ENCODE data around the gene ATP10B. TPM values are rescaled to one million over a fixed set of nuclear protein-coding genes. Genes with fewer than 3 reads are reported as not detected.

ATP10B gene
- total RNA-seq, 2 experiments from 2014 or later = not detected

DNA sequence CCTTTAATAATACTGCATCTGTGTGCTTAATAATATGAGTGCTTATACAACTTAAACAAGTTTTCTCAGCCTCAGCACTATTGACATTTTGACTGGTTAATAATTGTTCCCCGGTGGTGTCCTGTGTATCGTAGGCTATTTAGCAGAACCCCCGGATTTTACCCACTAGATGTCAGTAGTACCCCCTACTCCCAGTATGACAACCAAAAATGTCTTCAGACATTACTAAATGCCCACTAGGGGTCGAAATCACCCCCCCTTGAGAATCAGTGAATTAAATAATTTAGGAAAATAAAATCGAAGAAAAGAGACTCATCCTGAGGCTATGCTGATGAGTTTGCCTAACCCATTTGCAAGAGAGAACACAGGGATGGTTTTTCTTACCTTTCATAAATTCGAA is 166.3 kb downstream of the ATP10B start:
- ChIA-PET CTCF (ENCODE audit: unreplicated experiment) (no interaction called here), POLR2A (no interaction called here)
- intact Hi-C loops (cut with micrococcal nuclease; ENCODE audit: unreplicated experiment) = loop anchor here (10.0 kb wide), 1 partner anchor 251 kb away; no protein-coding TSS in a partner anchor
- Histone ChIP-seq H2AFZ (ENCODE audit: low read length) (no peak overlapping the region), H3K27ac (ENCODE audit: low read depth, low read length, poor library complexity, severe bottlenecking) (no peak overlapping the region), H3K9me3 (ENCODE audit: low read length) (no peaks in the 10 kb centered on the region), H3K36me3 (ENCODE audit: insufficient read depth, low read length) (no peaks in the 10 kb centered on the region), H3K4me1 (ENCODE audit: insufficient read depth, low read length, poor library complexity, severe bottlenecking) (no peaks in the 10 kb centered on the region), H3K4me3 (ENCODE audit: low read depth, low read length, poor library complexity, severe bottlenecking) (no peak overlapping the region), H3K79me2 (ENCODE audit: insufficient read depth, low read depth, low read length) (no peaks in the 10 kb centered on the region), H3K4me2 (ENCODE audit: low read length) (no peak overlapping the region), H3K9me2 (ENCODE audit: insufficient read depth, low read length) (no peaks in the 10 kb centered on the region), H4K20me1 (ENCODE audit: insufficient read depth, low read length) (no peaks in the 10 kb centered on the region)
- TF ChIP-seq, protein P1, sequence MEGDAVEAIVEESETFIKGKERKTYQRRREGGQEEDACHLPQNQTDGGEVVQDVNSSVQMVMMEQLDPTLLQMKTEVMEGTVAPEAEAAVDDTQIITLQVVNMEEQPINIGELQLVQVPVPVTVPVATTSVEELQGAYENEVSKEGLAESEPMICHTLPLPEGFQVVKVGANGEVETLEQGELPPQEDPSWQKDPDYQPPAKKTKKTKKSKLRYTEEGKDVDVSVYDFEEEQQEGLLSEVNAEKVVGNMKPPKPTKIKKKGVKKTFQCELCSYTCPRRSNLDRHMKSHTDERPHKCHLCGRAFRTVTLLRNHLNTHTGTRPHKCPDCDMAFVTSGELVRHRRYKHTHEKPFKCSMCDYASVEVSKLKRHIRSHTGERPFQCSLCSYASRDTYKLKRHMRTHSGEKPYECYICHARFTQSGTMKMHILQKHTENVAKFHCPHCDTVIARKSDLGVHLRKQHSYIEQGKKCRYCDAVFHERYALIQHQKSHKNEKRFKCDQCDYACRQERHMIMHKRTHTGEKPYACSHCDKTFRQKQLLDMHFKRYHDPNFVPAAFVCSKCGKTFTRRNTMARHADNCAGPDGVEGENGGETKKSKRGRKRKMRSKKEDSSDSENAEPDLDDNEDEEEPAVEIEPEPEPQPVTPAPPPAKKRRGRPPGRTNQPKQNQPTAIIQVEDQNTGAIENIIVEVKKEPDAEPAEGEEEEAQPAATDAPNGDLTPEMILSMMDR (conservative IDR thresholded peaks at IDR 0.05; ENCODE audit: low read length) = peak; percentile 76
- no peak for TF ChIP-seq EZH2phosphoT487 (IDR thresholded peaks at IDR 0.05; ENCODE audit: borderline replicate concordance, low read depth, low read length)
- DNase-seq (ENCODE audit: low spot score) = peak; percentile 29
- BruUV-seq (replicated peaks) = no TSS peak

DNA sequence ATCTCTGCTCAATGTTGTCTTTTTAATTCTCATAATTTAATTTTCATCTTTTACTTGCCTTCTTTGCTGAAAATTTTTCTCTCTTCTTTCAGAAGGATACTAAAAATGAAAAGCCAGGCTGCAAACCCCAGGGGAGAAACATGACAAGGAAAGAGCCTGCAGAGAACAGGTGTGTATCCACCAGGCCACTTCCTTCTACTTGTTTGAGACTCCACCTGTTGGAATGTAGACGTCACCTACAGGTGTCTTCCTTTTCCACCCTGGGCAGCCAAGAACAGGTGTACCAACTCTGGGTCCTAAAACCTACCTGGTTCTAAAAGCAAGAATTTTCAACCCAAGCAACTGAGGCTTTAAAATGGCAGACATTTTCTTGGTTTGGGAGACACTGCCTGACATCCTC is 166.8 kb downstream of the ATP10B start:
- H3K4me1 ChIP-seq (ENCODE audit: insufficient read depth, low read length, poor library complexity, severe bottlenecking) = no peaks in the 10 kb centered on the region
- no peak overlapping the region for H3K4me2 ChIP-seq (ENCODE audit: low read length)
- DNase-seq (ENCODE audit: low spot score) = no peak
- H3K9me2 ChIP-seq (ENCODE audit: insufficient read depth, low read length) = no peaks in the 10 kb centered on the region
- H3K36me3 ChIP-seq (ENCODE audit: insufficient read depth, low read length) = no peaks in the 10 kb centered on the region
- no peak overlapping the region for H3K27ac ChIP-seq (ENCODE audit: low read depth, low read length, poor library complexity, severe bottlenecking)
- H3K9me3 ChIP-seq (ENCODE audit: low read length) = no peaks in the 10 kb centered on the region
- no peaks in the 10 kb centered on the region for H3K79me2 ChIP-seq (ENCODE audit: insufficient read depth, low read depth, low read length)
- POLR2A ChIA-PET = no interaction called here
- no peak overlapping the region for H2AFZ ChIP-seq (ENCODE audit: low read length)
- BruUV-seq (replicated peaks) = no TSS peak
- TF ChIP-seq, protein P1 (conservative IDR thresholded peaks at IDR 0.05; ENCODE audit: low read length) = no peak
- TF ChIP-seq EZH2phosphoT487 (IDR thresholded peaks at IDR 0.05; ENCODE audit: borderline replicate concordance, low read depth, low read length) = no peak
- no peak overlapping the region for H3K4me3 ChIP-seq (ENCODE audit: low read depth, low read length, poor library complexity, severe bottlenecking)
- H4K20me1 ChIP-seq (ENCODE audit: insufficient read depth, low read length) = no peaks in the 10 kb centered on the region
- CTCF ChIA-PET (ENCODE audit: unreplicated experiment) = no interaction called here
- intact Hi-C loops (cut with micrococcal nuclease; ENCODE audit: unreplicated experiment) = loop anchor here (10.0 kb wide), 1 partner anchor 250 kb away; no protein-coding TSS in a partner anchor

DNA sequence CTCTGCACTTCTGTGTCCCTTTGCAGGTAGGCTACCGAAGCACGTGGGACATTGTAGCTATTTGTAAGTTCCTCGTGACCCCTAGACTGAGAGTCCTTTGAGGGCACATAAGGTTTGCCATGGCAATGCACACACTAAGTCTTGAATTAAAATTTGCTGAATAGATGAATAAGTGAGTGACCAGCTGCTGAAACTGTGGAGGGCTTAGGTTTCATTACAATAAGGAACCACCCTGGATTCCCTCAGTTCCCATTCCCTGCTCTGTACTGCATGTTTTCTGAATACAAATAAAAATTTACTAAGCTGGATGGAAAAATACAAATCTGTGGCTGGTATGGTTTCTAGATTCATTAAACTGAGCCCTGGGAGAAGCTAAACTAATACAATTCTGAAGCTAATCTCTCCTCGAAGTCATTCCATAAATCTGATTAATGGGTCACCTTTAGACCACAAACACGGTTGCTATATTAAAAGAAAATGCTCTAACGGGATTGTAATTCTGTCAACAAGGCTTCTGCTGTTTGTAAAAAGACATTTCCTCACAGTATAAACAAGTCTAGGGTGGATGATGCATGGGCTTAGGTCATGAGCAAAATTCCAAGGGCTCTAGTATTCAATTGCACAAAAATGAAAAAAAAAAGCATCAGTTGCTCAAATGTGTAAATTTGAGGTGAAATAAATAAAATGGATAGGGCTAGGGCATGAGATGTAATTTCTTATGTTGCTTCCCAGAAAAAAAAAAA is 172.3 kb downstream of the ATP10B start:
- no peak overlapping the region for H2AFZ ChIP-seq (ENCODE audit: low read length)
- BruUV-seq (replicated peaks) = no TSS peak
- no peaks in the 10 kb centered on the region for H3K36me3 ChIP-seq (ENCODE audit: insufficient read depth, low read length)
- H3K4me3 ChIP-seq (ENCODE audit: low read depth, low read length, poor library complexity, severe bottlenecking) = no peak overlapping the region
- H3K79me2 ChIP-seq (ENCODE audit: insufficient read depth, low read depth, low read length) = no peaks in the 10 kb centered on the region
- H3K9me3 ChIP-seq (ENCODE audit: low read length) = no peaks in the 10 kb centered on the region
- no peak overlapping the region for H3K4me2 ChIP-seq (ENCODE audit: low read length)
- H3K9me2 ChIP-seq (ENCODE audit: insufficient read depth, low read length) = no peaks in the 10 kb centered on the region
- ChIA-PET CTCF (ENCODE audit: unreplicated experiment) (no interaction called here), POLR2A (interaction anchor here (0.6 kb wide), 1 partner anchor 250 kb away, joined by 3 read pairs; no protein-coding TSS in a partner anchor)
- TF ChIP-seq EZH2phosphoT487 (IDR thresholded peaks at IDR 0.05; ENCODE audit: borderline replicate concordance, low read depth, low read length) = no peak
- TF ChIP-seq, protein P1 (conservative IDR thresholded peaks at IDR 0.05; ENCODE audit: low read length) = no peak
- intact Hi-C loops (cut with micrococcal nuclease; ENCODE audit: unreplicated experiment) = loop anchor here (10.0 kb wide), 1 partner anchor 245 kb away; no protein-coding TSS in a partner anchor
- no peaks in the 10 kb centered on the region for H4K20me1 ChIP-seq (ENCODE audit: insufficient read depth, low read length)
- DNase-seq (ENCODE audit: low spot score) = no peak
- no peaks in the 10 kb centered on the region for H3K4me1 ChIP-seq (ENCODE audit: insufficient read depth, low read length, poor library complexity, severe bottlenecking)
- no peak overlapping the region for H3K27ac ChIP-seq (ENCODE audit: low read depth, low read length, poor library complexity, severe bottlenecking)
